ENCODE measurements around the gene MOCS1.
"Not testable (repeated sequence)": the region's sequence is repeated elsewhere in the genome, so short reads cannot be mapped to it uniquely, and the experiment has no call there.

MOCS1 gene

GRCh38 chr6:39979461-39980328 is 45.4 kb upstream of the MOCS1 start:
- H3K4me3 ChIP-seq (ENCODE audit: low read depth, low read length), result no peak overlapping the region
- H3K4me1 ChIP-seq, result no peaks in the 10 kb centered on the region

GRCh38 chr6:39978240-39978639 is 44.0 kb upstream of the MOCS1 start:
- Histone ChIP-seq H3K4me3 (ENCODE audit: low read depth, low read length) (no peak overlapping the region), H3K36me3 (no peaks in the 10 kb centered on the region), H3K4me1 (no peaks in the 10 kb centered on the region), H3K9me3 (no peaks in the 10 kb centered on the region), H3K27me3 (no peaks in the 10 kb centered on the region)
- TF ChIP-seq CTCF (IDR thresholded peaks at IDR 0.05; ENCODE audit: low read depth, low read length), result no peak
- DNase-seq, result no peak

More at GRCh38 chr6:39979461-39980328, 45.4 kb upstream of the MOCS1 start:
- Histone ChIP-seq H3K9me3 (no peaks in the 10 kb centered on the region), H3K36me3 (no peaks in the 10 kb centered on the region), H3K27me3 (no peaks in the 10 kb centered on the region)
- DNase-seq, result no peak
- TF ChIP-seq CTCF (IDR thresholded peaks at IDR 0.05; ENCODE audit: low read depth, low read length), result no peak

- no peaks in the 10 kb centered on the region for H3K4me1 ChIP-seq
- no peaks in the 10 kb centered on the region for H3K9me3 ChIP-seq
- DNase-seq, result no peak
- no peaks in the 10 kb centered on the region for H3K36me3 ChIP-seq
- H3K4me3 ChIP-seq (ENCODE audit: low read depth, low read length), result no peak overlapping the region
- H3K27me3 ChIP-seq, result peaks cover 7% of the 10 kb centered on the region; the same call in 1 of the 2 replicates
- no peak for TF ChIP-seq CTCF (IDR thresholded peaks at IDR 0.05; ENCODE audit: low read depth, low read length)
Observed at GRCh38 chr6:39973661-39974060, 39.4 kb upstream of the MOCS1 start.

- H3K4me3 ChIP-seq (ENCODE audit: low read depth, low read length); DNase-seq; H3K9me3 ChIP-seq; H3K27me3 ChIP-seq; H3K4me1 ChIP-seq; H3K36me3 ChIP-seq: not testable (repeated sequence)
Observed at GRCh38 chr6:39972717-39973116, 38.5 kb upstream of the MOCS1 start.

- H3K27me3 ChIP-seq; H3K4me3 ChIP-seq (ENCODE audit: low read depth, low read length); DNase-seq; H3K4me1 ChIP-seq; H3K36me3 ChIP-seq; H3K9me3 ChIP-seq: not testable (repeated sequence)
Observed at GRCh38 chr6:39971131-39971530, 36.9 kb upstream of the MOCS1 start.

- TF ChIP-seq CTCF (IDR thresholded peaks at IDR 0.05; ENCODE audit: low read depth, low read length), result no peak
- no peaks in the 10 kb centered on the region for H3K4me1 ChIP-seq
- no peak for DNase-seq
- peaks cover 12% of the 10 kb centered on the region; the same call in 1 of the 2 replicates for H3K27me3 ChIP-seq
- H3K36me3 ChIP-seq, result no peaks in the 10 kb centered on the region
- H3K9me3 ChIP-seq, result no peaks in the 10 kb centered on the region
- H3K4me3 ChIP-seq (ENCODE audit: low read depth, low read length), result no peak overlapping the region
Observed at GRCh38 chr6:39965751-39966150, 31.5 kb upstream of the MOCS1 start.

- no peaks in the 10 kb centered on the region for H3K36me3 ChIP-seq
- H3K4me3 ChIP-seq (ENCODE audit: low read depth, low read length), result no peak overlapping the region
- no peaks in the 10 kb centered on the region for H3K9me3 ChIP-seq
- DNase-seq, result no peak
- no peak for TF ChIP-seq CTCF (IDR thresholded peaks at IDR 0.05; ENCODE audit: low read depth, low read length)
- peaks cover 12% of the 10 kb centered on the region; the same call in 1 of the 2 replicates for H3K27me3 ChIP-seq
- no peaks in the 10 kb centered on the region for H3K4me1 ChIP-seq
Observed at GRCh38 chr6:39964530-39964929, 30.3 kb upstream of the MOCS1 start.

Measured in BE2C (cell line).